RWPE2 (cell line): ENCODE measurements around the gene ARID3A.

Source experiments
- ATAC-seq: fragments of 200-7000 bp; cut with Tn5 transposase; 3 replicates; pipeline ENCODE4 v1.9.1; 2021; ENCODE audit warnings: low read depth
- DNase-seq: peaks from one replicate; pipeline ENCODE4 v3.0.0-alpha.2; 2020; ENCODE audit warnings: low spot score
- H3K27ac ChIP-seq: fragments of 450-650 bp; 2 replicates; pipeline ENCODE4 v1.5.1; 2017; ENCODE audit warnings: mild to moderate bottlenecking; ENCODE audit not compliant: poor library complexity, severe bottlenecking
- H3K27me3 ChIP-seq: fragments of 250-450 bp; sonication (Bioruptor Pico); 2 replicates; pipeline ENCODE4 v1.5.1; 2021; ENCODE audit warnings: mild to moderate bottlenecking, moderate library complexity; ENCODE audit not compliant: insufficient read depth, poor library complexity, severe bottlenecking
- H3K36me3 ChIP-seq: fragments of 250-450 bp; sonication (Bioruptor Pico); 2 replicates; pipeline ENCODE4 v1.5.1; 2020; ENCODE audit warnings: low read depth, mild to moderate bottlenecking, moderate library complexity
- H3K4me1 ChIP-seq: fragments of 250-450 bp; sonication (Bioruptor Pico); 2 replicates; pipeline ENCODE4 v1.5.1; 2021; ENCODE audit warnings: mild to moderate bottlenecking, moderate library complexity; ENCODE audit not compliant: insufficient read depth, poor library complexity, severe bottlenecking
- H3K4me3 ChIP-seq: fragments of 250-450 bp; sonication (Bioruptor Pico); 2 replicates; pipeline ENCODE4 v1.5.1; 2021; ENCODE audit warnings: mild to moderate bottlenecking, moderate library complexity; ENCODE audit not compliant: severe bottlenecking
- H3K9me3 ChIP-seq: fragments of 250-450 bp; sonication (Bioruptor Pico); 2 replicates; pipeline ENCODE4 v1.5.1; 2021; ENCODE audit warnings: mild to moderate bottlenecking, moderate library complexity; ENCODE audit not compliant: severe bottlenecking
- TF ChIP-seq, protein P1 (sequence below): fragments of 450-650 bp; IDR thresholded peaks from one replicate; pipeline ENCODE4 v1.5.1; 2017; ENCODE audit warnings: mild to moderate bottlenecking, moderate library complexity; ENCODE audit not compliant: poor library complexity, severe bottlenecking

Gene ARID3A

GRCh38 chr19:940591-941291 is 14.9 kb downstream of the ARID3A start:
- no peak for DNase-seq
- Histone ChIP-seq H3K9me3 (no peaks in the 10 kb centered on the region), H3K4me1 (no peaks in the 10 kb centered on the region), H3K27ac (peak overlapping the region; percentile 56), H3K27me3 (no peaks in the 10 kb centered on the region), H3K36me3 (no peaks in the 10 kb centered on the region), H3K4me3 (peak overlapping the region; percentile 2)
- TF ChIP-seq, protein P1, sequence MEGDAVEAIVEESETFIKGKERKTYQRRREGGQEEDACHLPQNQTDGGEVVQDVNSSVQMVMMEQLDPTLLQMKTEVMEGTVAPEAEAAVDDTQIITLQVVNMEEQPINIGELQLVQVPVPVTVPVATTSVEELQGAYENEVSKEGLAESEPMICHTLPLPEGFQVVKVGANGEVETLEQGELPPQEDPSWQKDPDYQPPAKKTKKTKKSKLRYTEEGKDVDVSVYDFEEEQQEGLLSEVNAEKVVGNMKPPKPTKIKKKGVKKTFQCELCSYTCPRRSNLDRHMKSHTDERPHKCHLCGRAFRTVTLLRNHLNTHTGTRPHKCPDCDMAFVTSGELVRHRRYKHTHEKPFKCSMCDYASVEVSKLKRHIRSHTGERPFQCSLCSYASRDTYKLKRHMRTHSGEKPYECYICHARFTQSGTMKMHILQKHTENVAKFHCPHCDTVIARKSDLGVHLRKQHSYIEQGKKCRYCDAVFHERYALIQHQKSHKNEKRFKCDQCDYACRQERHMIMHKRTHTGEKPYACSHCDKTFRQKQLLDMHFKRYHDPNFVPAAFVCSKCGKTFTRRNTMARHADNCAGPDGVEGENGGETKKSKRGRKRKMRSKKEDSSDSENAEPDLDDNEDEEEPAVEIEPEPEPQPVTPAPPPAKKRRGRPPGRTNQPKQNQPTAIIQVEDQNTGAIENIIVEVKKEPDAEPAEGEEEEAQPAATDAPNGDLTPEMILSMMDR: peak; percentile 9
- ATAC-seq: peak; percentile 82

GRCh38 chr19:941292-942132 is 15.7 kb downstream of the ARID3A start:
- TF ChIP-seq, protein P1: no peak
- ATAC-seq (no peak), DNase-seq (no peak)
- H3K9me3 ChIP-seq: no peaks in the 10 kb centered on the region
- peak overlapping the region; percentile 56 for H3K27ac ChIP-seq
- H3K4me1 ChIP-seq: no peaks in the 10 kb centered on the region
- H3K36me3 ChIP-seq: no peaks in the 10 kb centered on the region
- peak overlapping the region; percentile 2 for H3K4me3 ChIP-seq
- H3K27me3 ChIP-seq: no peaks in the 10 kb centered on the region

DNA sequence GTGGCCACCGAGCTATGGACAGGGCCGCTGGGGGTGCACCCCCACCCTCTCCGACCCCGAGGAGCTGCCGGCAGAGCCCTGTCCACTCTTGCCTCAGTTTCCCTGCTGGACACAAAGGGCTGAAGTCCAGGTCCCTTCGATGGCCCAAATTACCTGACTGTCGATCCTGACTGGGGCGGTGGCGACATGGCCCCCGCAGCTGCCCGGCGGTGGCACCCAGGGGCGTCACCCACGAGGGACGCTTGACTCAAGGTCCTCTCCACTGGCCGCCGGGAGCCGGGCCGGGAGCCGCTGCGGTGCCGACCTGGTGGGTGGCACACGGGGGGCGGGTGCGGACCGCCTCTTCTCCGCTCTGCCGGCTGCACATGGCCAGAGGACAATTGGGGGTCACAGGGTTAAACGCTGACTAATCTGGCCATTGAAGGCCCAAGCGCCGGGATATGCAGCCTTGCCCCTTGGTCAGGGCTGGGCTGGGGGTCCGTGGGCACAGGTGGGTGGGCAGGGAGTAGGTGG is 16.4 kb downstream of the ARID3A start:
- no peak overlapping the region for H3K27ac ChIP-seq
- ATAC-seq: no peak
- TF ChIP-seq, protein P1: no peak
- H3K4me1 ChIP-seq: no peaks in the 10 kb centered on the region
- H3K36me3 ChIP-seq: no peaks in the 10 kb centered on the region
- no peaks in the 10 kb centered on the region for H3K9me3 ChIP-seq
- no peak for DNase-seq
- H3K4me3 ChIP-seq: no peak overlapping the region
- H3K27me3 ChIP-seq: no peaks in the 10 kb centered on the region

GRCh38 chr19:943551-944170 is 17.8 kb downstream of the ARID3A start:
- TF ChIP-seq, protein P1: no peak
- DNase-seq: no peak
- Histone ChIP-seq H3K9me3 (no peaks in the 10 kb centered on the region), H3K4me3 (no peak overlapping the region), H3K36me3 (no peaks in the 10 kb centered on the region), H3K4me1 (no peaks in the 10 kb centered on the region), H3K27ac (no peak overlapping the region), H3K27me3 (no peaks in the 10 kb centered on the region)
- no peak for ATAC-seq
